ENCODE measurements around the gene NT5C1B. TPM values are rescaled to one million over a fixed set of nuclear protein-coding genes. Genes with fewer than 3 reads are reported as not detected.

The NT5C1B gene
- total and polyA plus RNA-seq, 10 donors, result not detected

DNA sequence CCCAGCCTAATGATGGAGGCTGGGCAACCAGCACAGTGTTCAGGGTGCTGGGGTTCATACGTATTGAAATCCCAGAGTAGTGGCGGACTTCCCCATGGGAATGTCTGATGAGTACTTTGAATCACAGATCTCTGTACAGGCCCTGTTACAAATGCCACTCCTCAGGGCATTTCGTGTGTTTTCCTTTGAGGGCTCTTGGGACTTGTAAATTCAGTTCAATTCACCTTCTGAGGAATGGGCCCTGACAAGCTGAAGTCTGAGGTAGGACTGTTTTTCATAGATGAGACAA lies 28.6 kb downstream of the NT5C1B start:
- Histone ChIP-seq H3K27me3 (replicated peaks in 1 of 7) (no peaks in the 10 kb centered on the region), H3K9me3 (peaks cover 0 to 16% (median 13%) of the 10 kb centered on the region in 8 donors), H3K27ac (peak overlapping the region; percentile 94 to 99 (median 98)), H3K36me3 (peaks cover 0 to 26% (median 0%) of the 10 kb centered on the region in 6 donors), H3K4me1 (peaks cover 11 to 47% (median 38%) of the 10 kb centered on the region in 6 donors), H3K4me3 (peak overlapping the region; percentile 67 to 93 (median 86))
- no peak for TF ChIP-seq CTCF (IDR thresholded peaks at IDR 0.05 in 8 of 11, conservative IDR thresholded peaks at IDR 0.05 in 3 of 11)
- TF ChIP-seq POLR2A (IDR thresholded peaks at IDR 0.05), result no peak
- no peak for TF ChIP-seq POLR2AphosphoS5 (IDR thresholded peaks at IDR 0.05)
- DNase-seq, result no peak
- intact Hi-C loops (cut with DNase I; ENCODE audit: low total_unique reads), result loop anchor here (5.0 kb wide), 1 partner anchor 787 kb away; no protein-coding TSS in a partner anchor
- 0 to 5% (median 1%) methylated on average over 3 of the region's 3 CpGs for WGBS, 5 donors

- peaks cover 11 to 47% (median 38%) of the 10 kb centered on the region in 6 donors for H3K4me1 ChIP-seq
- peak within 1 kb of the TSS; percentile 67 to 93 (median 86) for H3K4me3 ChIP-seq
- H3K27me3 ChIP-seq (replicated peaks in 1 of 7), result no peaks in the 10 kb centered on the region
- 0 to 1% (median 0%) methylated on average over 39 to 81 of the region's 81 CpGs for WGBS, 5 donors
- peaks cover 0 to 29% (median 4%) of the 10 kb centered on the region in 6 donors for H3K36me3 ChIP-seq
- TF ChIP-seq CTCF (IDR thresholded peaks at IDR 0.05 in 8 of 11, conservative IDR thresholded peaks at IDR 0.05 in 3 of 11) (peak in 2 of 11 experiments; percentile 13), POLR2A (IDR thresholded peaks at IDR 0.05) (peak in 2 of 3 donors; percentile 13 to 23), POLR2AphosphoS5 (IDR thresholded peaks at IDR 0.05) (peak; percentile 87 to 94 (median 93))
- peak within 1 kb of the TSS; percentile 94 to 99 (median 98) for H3K27ac ChIP-seq
- intact Hi-C loops (cut with DNase I; ENCODE audit: low total_unique reads), result loop anchor here (5.0 kb wide), 1 partner anchor 787 kb away; no protein-coding TSS in a partner anchor
- peaks cover 0 to 16% (median 13%) of the 10 kb centered on the region in 8 donors for H3K9me3 ChIP-seq
- DNase-seq, result peak; percentile 97
Observed at GRCh38 chr2:18560031-18560796, 29.2 kb downstream of the NT5C1B start, which contains the start of gene RDH14. Gene RDH14, minus strand, starts transcription at chr2:18560653. Its CDS starts 81 bp downstream, at chr2:18560572.

GRCh38 chr2:18559531-18560030 lies 29.8 kb downstream of the NT5C1B start:
- peak overlapping the region; percentile 94 to 99 (median 98) for H3K27ac ChIP-seq
- peaks cover 0 to 29% (median 9%) of the 10 kb centered on the region in 6 donors for H3K36me3 ChIP-seq
- no peaks in the 10 kb centered on the region for H3K27me3 ChIP-seq (replicated peaks in 1 of 7)
- intact Hi-C loops (cut with DNase I; ENCODE audit: low total_unique reads), result loop anchor here (5.0 kb wide), 1 partner anchor 788 kb away; no protein-coding TSS in a partner anchor
- H3K4me1 ChIP-seq, result peaks cover 11 to 47% (median 38%) of the 10 kb centered on the region in 6 donors
- TF ChIP-seq POLR2AphosphoS5 (IDR thresholded peaks at IDR 0.05) (no peak), CTCF (IDR thresholded peaks at IDR 0.05 in 8 of 11, conservative IDR thresholded peaks at IDR 0.05 in 3 of 11) (no peak), POLR2A (IDR thresholded peaks at IDR 0.05) (no peak)
- DNase-seq, result no peak
- peaks cover 0 to 12% (median 11%) of the 10 kb centered on the region in 8 donors for H3K9me3 ChIP-seq
- 1 to 3% (median 2%) methylated on average over 11 of the region's 11 CpGs for WGBS, 5 donors
- H3K4me3 ChIP-seq, result peak overlapping the region; percentile 67 to 93 (median 86)

DNA sequence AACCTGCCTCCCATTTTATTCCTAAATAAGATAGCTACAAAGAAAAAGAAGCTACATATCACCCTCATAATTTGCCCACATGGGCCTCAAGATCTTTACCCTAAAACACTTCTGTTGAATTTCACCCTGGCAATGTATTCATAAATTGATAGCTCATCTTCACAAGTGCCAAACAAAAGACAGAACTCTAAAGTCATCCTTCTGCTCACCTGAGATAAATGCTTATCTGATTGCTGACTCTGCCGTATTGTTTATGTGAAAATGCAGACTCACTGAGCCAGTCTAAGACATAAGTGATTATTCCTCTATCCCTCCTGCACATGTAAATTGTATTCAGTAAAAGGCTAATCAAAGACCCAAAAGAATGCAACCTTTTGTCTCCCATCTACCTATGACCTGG lies 30.9 kb downstream of the NT5C1B start:
- intact Hi-C loops (cut with DNase I; ENCODE audit: low total_unique reads), result no loop called here
- Histone ChIP-seq H3K27me3 (replicated peaks in 1 of 7) (no peaks in the 10 kb centered on the region), H3K9me3 (peaks cover 0 to 1% (median under 1%) of the 10 kb centered on the region in 8 donors), H3K27ac (peak overlapping the region in 3 of 8 donors; percentile 19 to 34 (median 29)), H3K36me3 (peaks cover 0 to 29% (median 11%) of the 10 kb centered on the region in 6 donors), H3K4me1 (peaks cover 11 to 47% (median 38%) of the 10 kb centered on the region in 6 donors), H3K4me3 (peak overlapping the region in 1 of 8 donors; percentile 87)
- TF ChIP-seq CTCF (IDR thresholded peaks at IDR 0.05 in 8 of 11, conservative IDR thresholded peaks at IDR 0.05 in 3 of 11) (no peak), POLR2A (IDR thresholded peaks at IDR 0.05) (no peak), POLR2AphosphoS5 (IDR thresholded peaks at IDR 0.05) (no peak)
- no peak for DNase-seq
- 75 to 83% (median 83%) methylated on average over 1 of the region's 1 CpG for WGBS, 5 donors
